ENCODE measurements around the gene CARS2.

CARS2 gene

GRCh38 chr13:110669036-110669435 is 36.9 kb downstream of the CARS2 start:
- H2BK120ac ChIP-seq (ENCODE audit: insufficient read depth, low read length, poor library complexity): no peak overlapping the region
- no peak overlapping the region for H3K9ac ChIP-seq (ENCODE audit: low read length)
- H2AK5ac ChIP-seq (ENCODE audit: low read length): no peak overlapping the region
- no peak overlapping the region for H2BK5ac ChIP-seq (ENCODE audit: low read depth, low read length, poor library complexity)
- WGBS (ENCODE audit: extremely low coverage, insufficient coverage, insufficient read length): no CpG with 5 or more reads among the region's 9 CpGs
- H3K36me3 ChIP-seq (ENCODE audit: control insufficient read depth in 1 of 2, insufficient read depth in 2 of 2, low read length in 2 of 2): peaks cover 28 to 36% of the 10 kb centered on the region in 2 experiments
- no peaks in the 10 kb centered on the region for H3K27me3 ChIP-seq (ENCODE audit: insufficient read depth, low read length)
- DNase-seq: no peak
- no peak overlapping the region for H3K4me2 ChIP-seq (ENCODE audit: low read length)
- no peak overlapping the region for H4K91ac ChIP-seq (ENCODE audit: low read depth, low read length)
- no peak overlapping the region for H3K27ac ChIP-seq (ENCODE audit: low read depth, low read length)
- H3K79me1 ChIP-seq (ENCODE audit: low read length): peaks cover 2% of the 10 kb centered on the region
- no peaks in the 10 kb centered on the region for H3K79me2 ChIP-seq (ENCODE audit: control insufficient read depth, insufficient read depth, low read length, poor library complexity)
- H3K18ac ChIP-seq (ENCODE audit: low read length): no peak overlapping the region
- H4K12ac ChIP-seq (ENCODE audit: low read depth, low read length): no peak overlapping the region
- H3K4me3 ChIP-seq (ENCODE audit: low read depth, low read length): no peak overlapping the region
- H3K4me1 ChIP-seq (ENCODE audit: control insufficient read depth in 1 of 2, insufficient read depth in 2 of 2, low read length in 2 of 2): peaks cover 2 to 4% of the 10 kb centered on the region in 2 experiments
- H3K23ac ChIP-seq (ENCODE audit: low read length): no peak overlapping the region
- no peak overlapping the region for H3K14ac ChIP-seq (ENCODE audit: low read length)
- H3K9me3 ChIP-seq (ENCODE audit: insufficient read depth, low read depth, low read length): peaks cover 7% of the 10 kb centered on the region
- no peak overlapping the region for H2BK12ac ChIP-seq (ENCODE audit: low read length)
- no peak overlapping the region for H3K4ac ChIP-seq (ENCODE audit: low read depth, low read length)
- H4K8ac ChIP-seq (ENCODE audit: low read depth, low read length): no peak overlapping the region
- H2AFZ ChIP-seq (ENCODE audit: insufficient read depth, low read length, poor library complexity): no peak overlapping the region

GRCh38 chr13:110666255-110666533 is 39.7 kb downstream of the CARS2 start:
- peaks cover 7 to 8% of the 10 kb centered on the region in 2 experiments for H3K4me1 ChIP-seq (ENCODE audit: control insufficient read depth in 1 of 2, insufficient read depth in 2 of 2, low read length in 2 of 2)

GRCh38 chr13:110665491-110666254 is 40.2 kb downstream of the CARS2 start:
- Histone ChIP-seq H3K18ac (ENCODE audit: low read length) (no peak overlapping the region), H3K4me3 (ENCODE audit: low read depth, low read length) (no peak overlapping the region)

More at GRCh38 chr13:110666255-110666533, 39.7 kb downstream of the CARS2 start:
- Histone ChIP-seq H3K14ac (ENCODE audit: low read length) (no peak overlapping the region), H3K4me2 (ENCODE audit: low read length) (no peak overlapping the region), H3K4me3 (ENCODE audit: low read depth, low read length) (no peak overlapping the region), H3K27me3 (ENCODE audit: insufficient read depth, low read length) (no peaks in the 10 kb centered on the region), H4K91ac (ENCODE audit: low read depth, low read length) (no peak overlapping the region), H2BK120ac (ENCODE audit: insufficient read depth, low read length, poor library complexity) (no peak overlapping the region), H2AK5ac (ENCODE audit: low read length) (no peak overlapping the region), H3K9me3 (ENCODE audit: insufficient read depth, low read depth, low read length) (peaks cover 7% of the 10 kb centered on the region), H3K23ac (ENCODE audit: low read length) (no peak overlapping the region), H3K18ac (ENCODE audit: low read length) (no peak overlapping the region), H4K12ac (ENCODE audit: low read depth, low read length) (no peak overlapping the region), H3K9ac (ENCODE audit: low read length) (no peak overlapping the region), H3K36me3 (ENCODE audit: control insufficient read depth in 1 of 2, insufficient read depth in 2 of 2, low read length in 2 of 2) (peaks cover 43 to 55% of the 10 kb centered on the region in 2 experiments), H2AFZ (ENCODE audit: insufficient read depth, low read length, poor library complexity) (no peak overlapping the region), H3K79me2 (ENCODE audit: control insufficient read depth, insufficient read depth, low read length, poor library complexity) (no peaks in the 10 kb centered on the region), H3K4ac (ENCODE audit: low read depth, low read length) (no peak overlapping the region), H3K27ac (ENCODE audit: low read depth, low read length) (no peak overlapping the region), H2BK5ac (ENCODE audit: low read depth, low read length, poor library complexity) (no peak overlapping the region), H4K8ac (ENCODE audit: low read depth, low read length) (no peak overlapping the region), H3K79me1 (ENCODE audit: low read length) (peaks cover 2% of the 10 kb centered on the region), H2BK12ac (ENCODE audit: low read length) (no peak overlapping the region)
- DNase-seq: no peak
- WGBS (ENCODE audit: extremely low coverage, insufficient coverage, insufficient read length): no CpG with 5 or more reads among the region's 8 CpGs

GRCh38 chr13:110664673-110665072 is 41.2 kb downstream of the CARS2 start:
- Histone ChIP-seq H3K18ac (ENCODE audit: low read length) (no peak overlapping the region), H2BK5ac (ENCODE audit: low read depth, low read length, poor library complexity) (no peak overlapping the region), H3K79me1 (ENCODE audit: low read length) (peaks cover 2% of the 10 kb centered on the region), H2BK120ac (ENCODE audit: insufficient read depth, low read length, poor library complexity) (no peak overlapping the region), H3K4me3 (ENCODE audit: low read depth, low read length) (no peak overlapping the region), H3K36me3 (ENCODE audit: control insufficient read depth in 1 of 2, insufficient read depth in 2 of 2, low read length in 2 of 2) (peaks cover 37 to 49% of the 10 kb centered on the region in 2 experiments), H4K12ac (ENCODE audit: low read depth, low read length) (no peak overlapping the region), H2BK12ac (ENCODE audit: low read length) (no peak overlapping the region), H3K79me2 (ENCODE audit: control insufficient read depth, insufficient read depth, low read length, poor library complexity) (no peaks in the 10 kb centered on the region), H3K9me3 (ENCODE audit: insufficient read depth, low read depth, low read length) (peaks cover 4% of the 10 kb centered on the region), H2AK5ac (ENCODE audit: low read length) (no peak overlapping the region), H4K8ac (ENCODE audit: low read depth, low read length) (no peak overlapping the region), H3K23ac (ENCODE audit: low read length) (no peak overlapping the region), H3K27ac (ENCODE audit: low read depth, low read length) (no peak overlapping the region), H3K27me3 (ENCODE audit: insufficient read depth, low read length) (no peaks in the 10 kb centered on the region), H3K4me2 (ENCODE audit: low read length) (no peak overlapping the region), H3K4ac (ENCODE audit: low read depth, low read length) (no peak overlapping the region), H3K4me1 (ENCODE audit: control insufficient read depth in 1 of 2, insufficient read depth in 2 of 2, low read length in 2 of 2) (peaks cover 7 to 8% of the 10 kb centered on the region in 2 experiments), H3K9ac (ENCODE audit: low read length) (no peak overlapping the region), H3K14ac (ENCODE audit: low read length) (no peak overlapping the region), H4K91ac (ENCODE audit: low read depth, low read length) (no peak overlapping the region), H2AFZ (ENCODE audit: insufficient read depth, low read length, poor library complexity) (no peak overlapping the region)
- DNase-seq: no peak
- WGBS (ENCODE audit: extremely low coverage, insufficient coverage, insufficient read length): no CpG with 5 or more reads among the region's 11 CpGs

More at GRCh38 chr13:110665491-110666254, 40.2 kb downstream of the CARS2 start:
- no CpG with 5 or more reads among the region's 23 CpGs for WGBS (ENCODE audit: extremely low coverage, insufficient coverage, insufficient read length)
- Histone ChIP-seq H4K8ac (ENCODE audit: low read depth, low read length) (no peak overlapping the region), H4K12ac (ENCODE audit: low read depth, low read length) (no peak overlapping the region), H4K91ac (ENCODE audit: low read depth, low read length) (no peak overlapping the region), H3K23ac (ENCODE audit: low read length) (no peak overlapping the region), H2BK120ac (ENCODE audit: insufficient read depth, low read length, poor library complexity) (no peak overlapping the region), H3K27me3 (ENCODE audit: insufficient read depth, low read length) (no peaks in the 10 kb centered on the region), H2AK5ac (ENCODE audit: low read length) (no peak overlapping the region), H2AFZ (ENCODE audit: insufficient read depth, low read length, poor library complexity) (no peak overlapping the region), H3K4me1 (ENCODE audit: control insufficient read depth in 1 of 2, insufficient read depth in 2 of 2, low read length in 2 of 2) (peaks cover 7 to 8% of the 10 kb centered on the region in 2 experiments), H2BK12ac (ENCODE audit: low read length) (no peak overlapping the region), H3K9ac (ENCODE audit: low read length) (no peak overlapping the region), H3K4ac (ENCODE audit: low read depth, low read length) (no peak overlapping the region), H3K79me1 (ENCODE audit: low read length) (peaks cover 2% of the 10 kb centered on the region), H2BK5ac (ENCODE audit: low read depth, low read length, poor library complexity) (no peak overlapping the region), H3K36me3 (ENCODE audit: control insufficient read depth in 1 of 2, insufficient read depth in 2 of 2, low read length in 2 of 2) (peaks cover 43 to 56% of the 10 kb centered on the region in 2 experiments), H3K14ac (ENCODE audit: low read length) (no peak overlapping the region), H3K4me2 (ENCODE audit: low read length) (no peak overlapping the region), H3K27ac (ENCODE audit: low read depth, low read length) (no peak overlapping the region), H3K79me2 (ENCODE audit: control insufficient read depth, insufficient read depth, low read length, poor library complexity) (no peaks in the 10 kb centered on the region), H3K9me3 (ENCODE audit: insufficient read depth, low read depth, low read length) (peaks cover 7% of the 10 kb centered on the region)
- DNase-seq: no peak

Data from trophoblast cell (in vitro differentiated cells and primary cell).